Liver (tissue), 9 donors: ENCODE measurements around the gene GIPC2. TPM values are rescaled to one million over a fixed set of nuclear protein-coding genes. Genes with fewer than 3 reads are reported as not detected.

Experiments used
- DNase-seq: peaks from one replicate; pipeline ENCODE4 v3.0.0-alpha.2; 2017; ENCODE audit warnings: low spot score
- H3K27ac ChIP-seq, 2 donors: one replicate each; pipeline ENCODE4 v1.7.0; 2013; ENCODE audit warnings: inconsistent platforms in 2 of 2, low read length in 2 of 2, control low read depth in 1 of 2, low read depth in 1 of 2, mild to moderate bottlenecking in 1 of 2
- H3K27me3 ChIP-seq, 4 donors: one replicate each; pipeline versions ENCODE4 v1.6.1 to v1.7.0; 2013; ENCODE audit warnings: low read length in 3 of 4, inconsistent platforms in 1 of 4, mild to moderate bottlenecking in 1 of 4, moderate library complexity in 1 of 4; ENCODE audit not compliant: control insufficient read depth in 4 of 4, insufficient read depth in 4 of 4
- H3K36me3 ChIP-seq, 4 donors: one replicate each; pipeline versions ENCODE4 v1.6.1 to v1.7.0; 2013; ENCODE audit warnings: low read length in 3 of 4, mild to moderate bottlenecking in 3 of 4, low read depth in 1 of 4, moderate library complexity in 1 of 4; ENCODE audit not compliant: control insufficient read depth in 4 of 4, insufficient read depth in 3 of 4
- H3K4me1 ChIP-seq, 4 donors: one replicate each; pipeline versions ENCODE4 v1.6.1 to v1.7.0; 2013; ENCODE audit warnings: low read length in 3 of 4, mild to moderate bottlenecking in 3 of 4, moderate library complexity in 1 of 4; ENCODE audit not compliant: control insufficient read depth in 4 of 4, insufficient read depth in 4 of 4
- H3K4me3 ChIP-seq, 3 donors: one replicate each; pipeline versions ENCODE4 v1.6.1 to v1.7.0; 2013; ENCODE audit warnings: low read length in 3 of 3, control low read depth in 1 of 3, low read depth in 1 of 3, mild to moderate bottlenecking in 1 of 3
- H3K9ac ChIP-seq, 2 donors: one replicate each; pipeline ENCODE4 v1.7.0; 2013; ENCODE audit warnings: low read length in 2 of 2, mild to moderate bottlenecking in 2 of 2, moderate library complexity in 2 of 2, control low read depth in 1 of 2, low read depth in 1 of 2
- H3K9me3 ChIP-seq, 4 donors: one replicate each; pipeline versions ENCODE4 v1.6.1 to v1.7.0; 2013; ENCODE audit warnings: low read length in 3 of 4; ENCODE audit not compliant: control insufficient read depth in 4 of 4
- EGR1 ChIP-seq, 2 donors: IDR thresholded peaks; 2 replicates each; pipeline ENCODE4 v1.6.1; 2016 to 2018; ENCODE audit warnings: antibody characterized with exemption in 2 of 2, low read depth in 2 of 2
- FOXA2 ChIP-seq: IDR thresholded peaks from 2 replicates; pipeline ENCODE4 v1.6.1; 2016; ENCODE audit warnings: antibody characterized with exemption
- HNF4A ChIP-seq, 2 donors: conservative IDR thresholded peaks; 2 replicates each; pipeline ENCODE4 v1.6.1; 2016; ENCODE audit warnings: antibody characterized with exemption in 2 of 2, mild to moderate bottlenecking in 2 of 2
- HNF4G ChIP-seq: IDR thresholded peaks from 2 replicates; pipeline ENCODE4 v1.6.1; 2016; ENCODE audit warnings: antibody characterized with exemption
- JUND ChIP-seq, 2 donors: IDR thresholded peaks; 2 replicates each; pipeline ENCODE4 v1.6.1; 2016; ENCODE audit warnings: antibody characterized with exemption in 2 of 2
- RAD21 ChIP-seq, 2 donors: IDR thresholded peaks; 2 replicates each; pipeline ENCODE4 v1.6.1; 2016; ENCODE audit warnings: antibody characterized with exemption in 2 of 2, mild to moderate bottlenecking in 2 of 2
- RXRA ChIP-seq, 2 donors: IDR thresholded peaks; 2 replicates each; pipeline ENCODE4 v1.6.1; 2017 to 2018; ENCODE audit warnings: antibody characterized with exemption in 2 of 2, mild to moderate bottlenecking in 1 of 2
- SP1 ChIP-seq: IDR thresholded peaks from 2 replicates; pipeline ENCODE4 v1.6.1; 2018; ENCODE audit warnings: antibody characterized with exemption, mild to moderate bottlenecking
- TAF1 ChIP-seq: conservative IDR thresholded peaks from 2 replicates; pipeline ENCODE4 v1.6.1; 2016; ENCODE audit warnings: antibody characterized with exemption, mild to moderate bottlenecking
- WGBS: extraction: QIAGEN DNeasy Blood & Tissue Kit; methylation state at CpG from one replicate; pipeline ENCODE4 v1.1.7; 2013; 5-methylcytosine and 5-hydroxymethylcytosine counted together
- polyA plus RNA-seq, 2 donors: library from polyadenylated mRNA; stranded (reverse) in 1 of 2; unstranded in 1 of 2; fragments of 200-250 nt in 1 of 2; fragments of >200 nt in 1 of 2; fragmentation: Nextera tagmentation in 1 of 2; extraction: Ambion mirVana in 1 of 2; gene quantifications; one replicate each; pipeline versions ENCODE4 v1.2.1 to v1.2.3, GENCODE V29; 2013 to 2015
- total RNA-seq, 2 donors: library from RNA; depleted of rRNA; stranded (reverse); fragments of >200 nt; gene quantifications; one replicate each; pipeline ENCODE4 v1.2.3, GENCODE V29; 2014
- TF ChIP-seq, protein P1 (sequence below): IDR thresholded peaks from 2 replicates; pipeline ENCODE4 v1.6.1; 2016; ENCODE audit warnings: antibody characterized with exemption
- TF ChIP-seq, protein P2 (sequence below): IDR thresholded peaks from 2 replicates; pipeline ENCODE4 v1.6.1; 2016; ENCODE audit warnings: antibody characterized with exemption, mild to moderate bottlenecking
- TF ChIP-seq, protein P3 (sequence below): IDR thresholded peaks from 2 replicates; pipeline ENCODE4 v1.6.1; 2016; ENCODE audit warnings: antibody characterized with exemption
- donor health status: healthy.
- donor health status: healthy.
- donor health status: healthy.
- donor health status: healthy.
- donor health status: healthy.

GIPC2 gene
- total and polyA plus RNA-seq, 4 donors, result 3.7 to 10.9 (median 6.4) TPM

DNA sequence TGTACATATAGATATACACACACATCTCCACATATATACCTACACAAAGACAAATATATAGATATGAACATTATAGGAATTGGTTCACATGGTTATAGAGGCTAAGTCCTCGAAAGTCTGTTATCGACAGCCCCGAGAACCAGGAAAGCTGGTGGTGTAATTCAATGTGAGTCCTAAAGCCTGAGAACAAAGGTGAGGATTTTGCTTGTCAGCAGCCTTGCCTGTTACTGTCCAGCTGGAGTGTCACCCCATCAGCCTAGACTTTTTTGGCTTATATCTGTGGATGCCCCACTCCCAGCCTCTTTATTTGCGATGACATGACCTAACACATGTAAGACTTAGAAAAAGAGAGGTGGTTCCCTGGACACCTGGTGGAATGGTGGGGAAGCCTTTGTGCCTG, 97.0 kb downstream of the GIPC2 start:
- Histone ChIP-seq H3K9me3 (no peaks in the 10 kb centered on the region), H3K27ac (peak overlapping the region; percentile 90 to 91), H3K4me1 (peaks cover 3 to 46% (median 21%) of the 10 kb centered on the region in 4 donors), H3K36me3 (no peaks in the 10 kb centered on the region), H3K27me3 (no peaks in the 10 kb centered on the region), H3K4me3 (peak overlapping the region; percentile 61 to 76 (median 73)), H3K9ac (peak overlapping the region; percentile 86 to 96)
- TF ChIP-seq, protein P1, sequence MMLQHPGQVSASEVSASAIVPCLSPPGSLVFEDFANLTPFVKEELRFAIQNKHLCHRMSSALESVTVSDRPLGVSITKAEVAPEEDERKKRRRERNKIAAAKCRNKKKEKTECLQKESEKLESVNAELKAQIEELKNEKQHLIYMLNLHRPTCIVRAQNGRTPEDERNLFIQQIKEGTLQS, result no peak
- peak in 1 of 2 donors; percentile 17 for TF ChIP-seq RAD21 (IDR thresholded peaks at IDR 0.05)
- TF ChIP-seq SP1, result no peak
- no peak for TF ChIP-seq JUND (IDR thresholded peaks at IDR 0.05)
- no peak for TF ChIP-seq RXRA (IDR thresholded peaks at IDR 0.05)
- TF ChIP-seq HNF4A (conservative IDR thresholded peaks at IDR 0.05), result no peak
- TF ChIP-seq, protein P2, sequence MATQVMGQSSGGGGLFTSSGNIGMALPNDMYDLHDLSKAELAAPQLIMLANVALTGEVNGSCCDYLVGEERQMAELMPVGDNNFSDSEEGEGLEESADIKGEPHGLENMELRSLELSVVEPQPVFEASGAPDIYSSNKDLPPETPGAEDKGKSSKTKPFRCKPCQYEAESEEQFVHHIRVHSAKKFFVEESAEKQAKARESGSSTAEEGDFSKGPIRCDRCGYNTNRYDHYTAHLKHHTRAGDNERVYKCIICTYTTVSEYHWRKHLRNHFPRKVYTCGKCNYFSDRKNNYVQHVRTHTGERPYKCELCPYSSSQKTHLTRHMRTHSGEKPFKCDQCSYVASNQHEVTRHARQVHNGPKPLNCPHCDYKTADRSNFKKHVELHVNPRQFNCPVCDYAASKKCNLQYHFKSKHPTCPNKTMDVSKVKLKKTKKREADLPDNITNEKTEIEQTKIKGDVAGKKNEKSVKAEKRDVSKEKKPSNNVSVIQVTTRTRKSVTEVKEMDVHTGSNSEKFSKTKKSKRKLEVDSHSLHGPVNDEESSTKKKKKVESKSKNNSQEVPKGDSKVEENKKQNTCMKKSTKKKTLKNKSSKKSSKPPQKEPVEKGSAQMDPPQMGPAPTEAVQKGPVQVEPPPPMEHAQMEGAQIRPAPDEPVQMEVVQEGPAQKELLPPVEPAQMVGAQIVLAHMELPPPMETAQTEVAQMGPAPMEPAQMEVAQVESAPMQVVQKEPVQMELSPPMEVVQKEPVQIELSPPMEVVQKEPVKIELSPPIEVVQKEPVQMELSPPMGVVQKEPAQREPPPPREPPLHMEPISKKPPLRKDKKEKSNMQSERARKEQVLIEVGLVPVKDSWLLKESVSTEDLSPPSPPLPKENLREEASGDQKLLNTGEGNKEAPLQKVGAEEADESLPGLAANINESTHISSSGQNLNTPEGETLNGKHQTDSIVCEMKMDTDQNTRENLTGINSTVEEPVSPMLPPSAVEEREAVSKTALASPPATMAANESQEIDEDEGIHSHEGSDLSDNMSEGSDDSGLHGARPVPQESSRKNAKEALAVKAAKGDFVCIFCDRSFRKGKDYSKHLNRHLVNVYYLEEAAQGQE, result peak; percentile 33
- TF ChIP-seq HNF4G, result no peak
- TF ChIP-seq EGR1 (IDR thresholded peaks at IDR 0.05; ENCODE audit: low read depth in 2 of 2), result no peak
- TF ChIP-seq FOXA2, result no peak
- 36% methylated on average over 4 of the region's 4 CpGs for WGBS
- DNase-seq, result no peak

DNA sequence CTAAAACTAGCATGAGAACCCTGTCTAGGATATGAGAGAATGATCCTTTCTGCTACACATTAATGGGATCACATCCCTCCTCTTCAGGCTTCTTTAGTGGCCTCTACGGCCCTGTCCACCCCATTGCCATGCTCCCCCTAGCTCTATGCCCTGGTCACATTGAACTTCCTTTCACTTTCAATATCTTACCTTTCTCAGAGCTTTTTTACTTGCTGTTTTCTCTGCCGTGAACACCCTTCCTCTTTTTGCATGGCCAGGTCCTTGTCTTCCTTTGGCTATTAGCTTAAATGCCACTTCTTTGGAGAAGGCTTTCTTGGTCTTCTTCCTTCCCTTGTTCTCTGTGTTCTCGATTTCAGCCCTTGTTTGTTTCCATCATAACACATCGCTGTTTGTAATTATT, 97.4 kb downstream of the GIPC2 start:
- DNase-seq, result no peak
- WGBS, result 29% methylated on average over 4 of the region's 4 CpGs
- H3K27ac ChIP-seq, result peak overlapping the region; percentile 90 to 91

More for the DNA sequence above, 97.4 kb downstream of the GIPC2 start:
- Histone ChIP-seq H3K4me1 (peaks cover 3 to 46% (median 21%) of the 10 kb centered on the region in 4 donors), H3K27me3 (no peaks in the 10 kb centered on the region), H3K9me3 (no peaks in the 10 kb centered on the region), H3K36me3 (no peaks in the 10 kb centered on the region), H3K9ac (peak overlapping the region; percentile 86 to 96), H3K4me3 (peak overlapping the region; percentile 61 to 76 (median 73))
- TF ChIP-seq, protein P3, sequence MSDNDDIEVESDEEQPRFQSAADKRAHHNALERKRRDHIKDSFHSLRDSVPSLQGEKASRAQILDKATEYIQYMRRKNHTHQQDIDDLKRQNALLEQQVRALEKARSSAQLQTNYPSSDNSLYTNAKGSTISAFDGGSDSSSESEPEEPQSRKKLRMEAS, result peak; percentile 43
- TF ChIP-seq RXRA (IDR thresholded peaks at IDR 0.05) (peak in 1 of 2 donors; percentile 11), TAF1 (no peak)
- TF ChIP-seq, protein P2, result peak; percentile 12
